CD4-positive, alpha-beta T cell treated with Interferon alpha-2 for 1 hour (primary cell): ENCODE data around the gene LDLRAD4.
"Not testable (repeated sequence)": the region's sequence is repeated elsewhere in the genome, so short reads cannot be mapped to it uniquely, and the experiment has no call there.

Experiments used
- DNase-seq, 2 donors: peaks; one replicate each; pipeline ENCODE4 v3.0.0-alpha.2; 2020 to 2022

Gene LDLRAD4

GRCh38 chr18:13453714-13454113 is 235.2 kb downstream of the LDLRAD4 start:
- no peak for DNase-seq

DNA sequence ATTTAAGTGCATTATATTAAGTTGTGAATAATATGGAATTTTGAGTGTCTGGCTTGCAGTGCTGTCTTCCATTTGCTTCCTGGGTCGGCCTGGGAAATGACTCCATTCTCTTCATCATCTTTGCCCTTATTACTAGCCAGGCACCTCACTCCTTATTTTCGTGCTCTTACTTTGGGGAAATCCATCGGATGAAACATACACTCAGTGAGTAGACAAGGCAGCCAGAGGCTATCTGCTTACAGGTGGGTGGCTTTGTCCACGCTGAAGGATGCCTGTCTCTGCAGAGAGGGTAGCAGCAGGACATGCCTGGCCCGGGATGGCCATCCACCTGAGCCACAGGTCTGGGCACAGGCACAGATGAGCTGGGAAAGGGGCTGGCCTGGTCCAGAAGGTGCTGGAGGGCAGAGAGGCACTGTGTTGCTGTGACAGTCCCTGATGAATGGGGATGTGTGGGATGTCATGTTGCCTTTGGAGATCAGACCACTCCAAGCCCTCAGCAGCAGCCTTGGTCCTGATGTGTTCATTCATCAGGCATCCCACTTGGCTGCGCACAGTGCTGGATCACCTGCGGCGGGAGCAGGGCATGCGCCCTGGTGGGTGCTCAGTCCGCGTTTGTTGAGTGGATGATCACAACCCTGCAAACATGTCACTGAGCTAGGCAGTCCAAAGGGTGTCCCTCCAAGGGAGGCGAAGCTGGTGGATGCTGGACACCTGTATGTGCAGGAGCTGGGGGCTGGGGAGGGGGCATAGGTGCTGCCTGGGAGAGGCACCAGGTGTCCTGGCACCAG is 236.0 kb downstream of the LDLRAD4 start:
- DNase-seq, result no peak

GRCh38 chr18:13455471-13455870 is 236.9 kb downstream of the LDLRAD4 start:
- DNase-seq, result no peak

DNA sequence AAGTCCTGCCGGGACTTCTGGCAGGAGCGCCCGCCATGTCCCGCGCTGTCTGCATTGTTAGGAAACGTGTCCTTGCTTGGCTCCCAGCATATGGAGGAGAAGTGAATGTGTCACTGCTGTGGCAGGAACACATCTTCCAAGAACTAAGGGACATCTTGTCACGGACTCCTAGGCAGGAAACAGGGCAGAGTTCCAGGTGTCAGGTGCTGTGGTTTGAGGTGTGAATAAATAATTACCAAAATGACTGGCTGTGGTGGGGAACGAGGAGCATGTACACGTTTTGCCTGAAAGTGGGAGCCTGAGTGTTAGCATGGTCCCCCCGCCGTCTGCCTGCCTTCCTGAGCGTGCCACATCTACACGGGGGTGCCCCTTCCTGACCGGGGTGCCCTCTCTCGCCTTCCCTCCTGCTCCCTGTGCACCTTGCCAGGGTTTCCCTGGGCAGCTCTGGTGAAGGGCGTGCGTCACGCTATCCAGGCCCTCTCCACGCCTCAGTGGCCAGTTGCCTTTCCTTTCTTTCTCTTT is 237.5 kb downstream of the LDLRAD4 start:
- peak in 1 of 2 donors; percentile 32 for DNase-seq

- no peak for DNase-seq
Observed at GRCh38 chr18:13456736-13457271, 238.2 kb downstream of the LDLRAD4 start.

DNA sequence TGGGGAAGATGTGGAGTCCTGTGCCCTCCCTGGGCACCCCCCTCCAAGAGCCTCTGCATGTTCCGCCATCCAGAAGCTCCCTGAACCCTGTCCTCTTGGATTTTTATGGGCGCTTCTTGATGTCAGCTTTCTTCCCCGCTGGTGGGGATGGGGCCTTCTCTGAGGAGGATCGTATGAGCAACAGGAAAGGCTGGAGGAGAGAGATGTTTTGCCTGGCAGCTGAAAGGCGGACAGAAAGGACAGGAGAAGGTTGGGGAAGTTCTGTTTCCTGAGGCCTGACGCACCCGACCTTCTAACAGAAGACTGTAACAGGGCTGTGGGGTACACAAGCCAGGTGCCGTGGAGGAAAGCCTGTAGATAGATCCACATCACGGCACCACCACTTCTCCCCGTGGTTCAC is 238.8 kb downstream of the LDLRAD4 start:
- no peak for DNase-seq

GRCh38 chr18:13460946-13461345 is 242.4 kb downstream of the LDLRAD4 start:
- DNase-seq, result no peak

DNA sequence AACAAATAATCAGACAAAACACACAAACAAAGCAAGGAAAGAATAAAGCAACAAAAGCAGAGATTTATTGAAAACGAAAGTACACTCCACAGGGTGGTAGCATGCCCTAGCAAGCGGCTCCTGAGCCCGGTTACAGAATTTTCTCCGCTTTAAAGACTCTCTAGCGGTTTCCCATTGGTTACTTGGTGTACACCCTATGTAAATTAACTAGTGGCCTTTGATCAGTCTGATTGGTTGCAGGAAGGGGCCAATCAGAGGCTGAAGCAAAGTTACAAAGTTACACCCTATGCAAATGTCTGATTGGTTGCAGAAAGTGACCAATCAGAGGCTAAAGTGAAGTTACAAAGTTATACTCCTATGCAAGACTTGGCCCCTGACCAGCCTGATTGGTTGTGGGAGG is 242.9 kb downstream of the LDLRAD4 start:
- DNase-seq, result no peak

- no peak for DNase-seq
Observed at GRCh38 chr18:13461936-13462335, 243.4 kb downstream of the LDLRAD4 start.

GRCh38 chr18:13462686-13463085 is 244.1 kb downstream of the LDLRAD4 start:
- no peak for DNase-seq

GRCh38 chr18:13463526-13464210 is 245.1 kb downstream of the LDLRAD4 start:
- DNase-seq, result no peak

- peak; percentile 68 to 74 for DNase-seq
Observed at GRCh38 chr18:13464432-13465123, 246.0 kb downstream of the LDLRAD4 start.

- DNase-seq, result no peak
Observed at GRCh38 chr18:13465124-13465446, 246.5 kb downstream of the LDLRAD4 start.

- DNase-seq, result no peak
Observed at GRCh38 chr18:13465476-13465875, 246.9 kb downstream of the LDLRAD4 start.

DNA sequence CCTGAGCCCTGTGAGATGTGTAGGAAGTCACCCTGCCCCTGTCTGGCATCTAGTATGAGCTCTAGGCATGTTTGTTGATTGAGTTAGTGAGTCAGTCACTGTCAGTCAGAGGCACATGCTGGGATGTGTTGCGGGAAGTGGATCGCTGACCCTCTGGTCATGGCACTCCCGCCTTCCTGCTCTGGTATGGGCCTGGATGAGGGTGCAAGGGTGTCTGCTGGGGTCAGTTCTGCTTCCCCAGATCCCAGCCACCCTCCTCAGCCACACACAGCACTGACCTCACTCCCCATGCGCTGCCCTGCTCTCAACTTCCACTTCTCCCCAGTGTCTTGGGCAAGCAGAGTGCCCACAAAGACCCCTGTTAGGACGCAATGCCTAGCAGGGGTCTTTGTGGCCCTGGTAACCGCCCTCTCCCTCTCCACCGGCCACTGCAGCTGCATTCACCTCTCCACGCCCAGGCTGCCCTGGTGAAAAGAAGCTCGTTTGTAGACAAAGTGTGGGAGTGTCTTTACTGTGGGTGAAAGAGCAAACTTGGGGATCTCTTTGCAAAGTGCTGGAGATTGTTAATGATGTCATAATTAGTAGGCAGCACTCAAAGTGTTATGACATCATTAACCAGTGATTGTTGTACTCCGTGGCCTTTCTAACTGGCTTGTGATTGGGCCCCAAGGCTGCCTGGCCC is 252.1 kb downstream of the LDLRAD4 start:
- no peak for DNase-seq

- no peak for DNase-seq
Observed at GRCh38 chr18:13471198-13471845, 252.8 kb downstream of the LDLRAD4 start.

GRCh38 chr18:13471971-13472628 is 253.5 kb downstream of the LDLRAD4 start:
- DNase-seq, result no peak

DNA sequence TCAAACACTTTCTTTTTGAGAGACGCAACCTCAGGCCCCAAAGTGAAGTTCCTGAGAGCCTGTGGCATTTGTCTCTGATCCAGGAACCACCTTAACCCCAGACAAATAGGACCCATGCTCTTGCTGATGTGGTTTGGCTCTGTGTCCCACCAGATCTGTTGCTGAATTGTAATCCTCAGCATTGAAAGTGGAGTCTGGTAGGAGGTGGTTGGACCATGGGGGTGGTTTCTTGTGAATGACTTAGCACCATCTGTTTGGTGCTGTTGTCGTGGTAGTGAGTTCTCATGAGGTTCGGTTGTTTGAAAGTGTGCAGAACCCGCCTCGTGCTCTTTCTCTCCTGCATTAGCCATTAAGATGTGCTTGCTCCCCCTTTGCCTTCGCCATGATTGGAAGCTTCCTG is 255.2 kb downstream of the LDLRAD4 start:
- no peak for DNase-seq

DNA sequence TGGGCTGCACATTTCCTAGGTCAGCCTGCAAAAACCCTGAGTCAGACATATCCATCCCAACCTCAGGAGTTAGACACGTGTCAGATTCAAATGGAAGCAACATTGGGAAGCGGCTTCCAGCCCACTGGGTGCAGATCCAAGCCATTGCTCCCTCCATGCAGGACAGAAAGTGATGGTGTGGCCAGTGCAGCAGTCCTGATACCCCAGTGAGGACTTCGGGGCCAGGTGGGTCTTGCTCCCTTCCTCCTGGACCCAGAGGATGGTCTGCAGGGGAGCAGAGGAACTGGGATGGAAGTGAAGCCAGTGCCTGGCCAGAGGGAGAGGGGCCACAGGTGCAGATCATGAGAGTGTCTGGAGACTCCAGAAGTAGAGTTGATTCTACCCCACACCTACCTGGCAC is 255.8 kb downstream of the LDLRAD4 start:
- no peak for DNase-seq

- no peak for DNase-seq
Observed at GRCh38 chr18:13474907-13475545, 256.5 kb downstream of the LDLRAD4 start.

DNA sequence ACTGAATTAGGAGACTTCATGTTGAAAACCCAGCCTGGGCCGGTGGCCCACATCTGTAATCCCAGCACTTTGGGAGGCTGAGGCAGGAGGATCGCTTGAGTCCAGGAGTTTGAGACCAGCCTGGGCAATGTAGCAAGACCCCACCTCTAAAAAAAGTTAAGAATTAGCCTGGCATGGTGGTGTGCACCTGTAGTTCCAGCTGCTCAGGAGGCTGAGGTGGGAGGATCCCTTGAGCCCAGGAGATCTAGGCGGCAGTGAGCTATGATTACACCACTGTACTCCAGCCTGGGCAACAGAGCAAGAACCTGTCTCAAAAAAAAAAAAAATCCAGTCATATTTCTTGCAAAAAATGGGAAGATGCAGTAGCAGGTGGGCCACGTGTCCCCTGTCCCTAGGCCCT is 257.8 kb downstream of the LDLRAD4 start:
- DNase-seq, result not testable (repeated sequence)
